Fibroblast of peridontal ligament (primary cell): Measurements from ENCODE around the gene TBX10.
A peak's percentile ranks its signal among the peaks of the same experiment; 100 is the strongest.
"Not testable (repeated sequence)": the region's sequence is repeated elsewhere in the genome, so short reads cannot be mapped to it uniquely, and the experiment has no call there.

Experiments used
- DNase-seq: peaks from one replicate; pipeline ENCODE4 v3.0.0-alpha.2; 2010; ENCODE audit errors: extremely low read depth

Gene TBX10

DNA sequence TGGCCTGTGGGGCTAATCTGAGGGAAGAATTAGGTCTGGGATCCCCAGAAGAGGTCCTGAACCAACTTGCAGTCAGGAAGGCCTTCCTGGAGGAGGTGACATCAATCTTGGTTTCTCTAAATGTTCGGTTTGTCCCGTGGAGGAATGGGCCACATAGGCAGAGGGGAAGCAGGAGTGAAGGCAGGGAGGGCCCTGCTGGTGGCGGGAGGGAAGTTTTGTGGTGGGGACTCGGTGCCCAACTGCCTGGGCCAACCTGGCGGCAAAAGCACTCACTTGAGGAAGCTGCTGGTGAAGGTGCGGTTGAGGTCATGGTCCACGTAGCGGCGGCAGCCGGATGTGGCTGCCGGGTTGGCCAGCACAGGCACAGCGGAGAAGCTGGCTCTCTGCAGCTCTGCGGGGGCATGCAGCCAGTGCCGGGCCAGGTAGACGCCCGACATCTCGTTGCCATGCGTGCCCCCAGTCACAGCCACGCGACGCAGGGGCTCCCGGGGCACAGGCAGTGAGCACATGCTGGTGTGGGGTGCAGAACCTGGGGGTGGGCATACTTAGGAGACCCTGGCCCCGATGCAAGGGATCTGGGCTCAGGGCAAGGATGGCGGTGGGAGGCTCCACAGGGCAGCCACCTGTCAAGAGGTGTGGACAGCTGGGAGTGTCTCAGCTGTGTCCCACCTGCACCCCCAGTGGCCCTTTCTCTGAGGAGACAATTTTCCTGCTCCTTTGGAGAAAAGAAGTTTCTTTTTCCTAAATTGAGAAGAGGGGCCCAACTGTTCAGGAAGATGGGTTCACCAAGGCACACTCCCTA lies 7.2 kb upstream of the TBX10 start:
- no peak for DNase-seq

DNA sequence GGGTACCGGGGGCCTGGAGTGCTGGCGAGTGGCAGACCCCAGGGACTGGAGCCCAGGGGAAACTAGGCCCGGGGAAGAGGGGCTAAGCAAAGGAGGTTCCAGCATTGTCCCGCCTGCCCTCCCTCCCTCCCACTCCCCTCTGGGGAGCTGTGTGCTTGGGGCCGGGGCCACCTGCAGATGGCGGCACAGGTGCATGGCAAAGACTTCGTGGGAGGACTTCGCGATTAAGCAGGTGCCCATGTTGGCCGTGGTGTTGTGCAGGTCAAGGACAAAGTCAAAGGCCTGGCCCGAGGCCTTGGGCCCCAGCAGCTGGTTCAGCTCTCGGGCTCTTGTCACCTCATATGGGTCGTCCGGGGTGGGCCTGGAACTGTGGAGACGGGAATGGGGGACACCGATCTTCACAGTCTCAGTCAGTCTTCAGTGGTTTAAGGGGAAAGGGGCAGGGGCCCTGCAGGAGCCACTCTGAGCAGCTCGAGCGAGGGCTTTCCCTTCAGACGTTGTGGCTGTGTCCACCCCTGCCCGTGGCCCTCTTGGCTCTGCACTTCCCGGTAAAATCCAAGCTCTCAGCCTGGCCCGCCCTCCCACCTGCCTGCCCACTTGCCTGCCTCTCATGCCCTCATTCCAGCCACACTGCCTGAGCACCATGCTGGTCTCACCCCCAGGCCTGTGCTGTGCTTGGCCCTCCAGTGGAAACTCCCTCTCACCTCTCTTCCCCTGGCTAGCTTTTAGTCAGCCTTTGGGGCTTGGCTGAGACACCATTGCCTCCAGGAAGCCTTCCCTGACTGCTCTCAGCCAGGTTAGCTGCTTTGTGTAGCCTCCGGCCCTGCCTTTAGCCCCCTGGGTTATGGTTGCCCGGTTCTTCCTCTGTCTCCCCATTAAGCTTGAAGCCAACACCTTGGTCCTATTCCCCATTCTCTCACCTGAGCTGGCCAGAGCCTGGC lies 6.2 kb upstream of the TBX10 start:
- no peak for DNase-seq

DNA sequence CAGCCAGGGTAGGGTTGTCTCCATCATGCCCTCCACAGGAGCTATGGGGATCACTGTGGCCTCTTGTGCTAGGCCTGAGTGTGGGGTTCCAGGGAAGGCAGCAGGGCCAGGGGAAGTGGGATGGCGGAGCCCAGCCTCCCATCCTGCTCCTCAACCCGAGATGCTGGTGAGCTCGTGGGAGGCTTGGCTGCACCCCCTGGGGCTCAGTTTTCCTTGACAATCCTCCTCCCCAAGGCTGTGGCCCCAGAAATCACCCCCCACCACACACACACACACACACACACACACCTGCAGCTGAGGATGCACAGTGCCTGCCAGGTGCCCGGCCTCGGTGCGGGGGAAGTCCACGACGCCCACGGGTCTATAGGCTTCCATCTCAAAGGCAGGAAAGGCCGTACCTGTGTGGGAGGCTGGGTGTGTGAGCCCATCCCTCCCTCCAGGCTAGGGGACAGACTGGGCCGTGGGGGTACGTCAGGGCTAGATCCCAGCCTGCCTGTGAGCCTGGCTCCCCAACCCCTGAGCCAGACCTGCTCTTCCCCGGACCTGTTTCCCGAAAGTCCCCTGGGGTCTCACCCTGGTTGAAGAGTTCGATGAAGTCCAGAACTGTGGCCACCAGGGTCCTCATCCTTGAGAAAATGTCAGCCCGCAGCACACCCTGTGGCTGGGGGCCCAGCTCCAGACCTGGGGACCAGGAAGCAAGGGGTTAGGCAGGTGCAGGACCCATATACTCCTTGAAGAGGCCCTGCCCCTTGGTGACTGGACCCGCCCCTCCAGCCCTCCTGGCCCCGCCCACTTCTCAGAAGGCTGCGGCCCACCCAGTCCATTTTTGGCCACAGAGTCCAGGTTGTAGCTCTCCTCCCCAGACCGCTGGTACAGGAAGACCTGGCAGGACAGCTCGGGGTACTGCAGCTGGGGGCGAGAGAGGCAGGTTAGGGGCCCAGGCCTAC lies 5.2 kb upstream of the TBX10 start:
- DNase-seq: no peak

DNA sequence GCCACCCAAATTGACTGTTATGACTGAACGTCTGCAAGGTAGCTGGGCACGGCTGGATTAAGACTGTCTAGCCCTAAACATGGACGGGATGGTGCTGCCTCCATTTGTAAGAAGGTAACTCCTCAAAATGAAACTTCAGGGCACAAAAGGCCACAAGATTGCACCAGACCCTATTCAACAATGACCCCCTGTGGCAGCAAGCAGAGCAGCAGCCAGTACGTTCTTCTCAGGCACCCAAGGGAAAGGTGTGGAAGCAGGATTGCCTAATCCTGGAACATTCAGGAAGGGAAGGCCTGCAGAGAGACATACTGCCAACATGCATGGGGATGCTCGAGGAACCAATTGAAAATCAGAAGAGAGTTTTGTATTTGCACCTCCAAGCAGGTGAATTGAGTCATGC lies 4.5 kb upstream of the TBX10 start:
- no peak for DNase-seq

DNA sequence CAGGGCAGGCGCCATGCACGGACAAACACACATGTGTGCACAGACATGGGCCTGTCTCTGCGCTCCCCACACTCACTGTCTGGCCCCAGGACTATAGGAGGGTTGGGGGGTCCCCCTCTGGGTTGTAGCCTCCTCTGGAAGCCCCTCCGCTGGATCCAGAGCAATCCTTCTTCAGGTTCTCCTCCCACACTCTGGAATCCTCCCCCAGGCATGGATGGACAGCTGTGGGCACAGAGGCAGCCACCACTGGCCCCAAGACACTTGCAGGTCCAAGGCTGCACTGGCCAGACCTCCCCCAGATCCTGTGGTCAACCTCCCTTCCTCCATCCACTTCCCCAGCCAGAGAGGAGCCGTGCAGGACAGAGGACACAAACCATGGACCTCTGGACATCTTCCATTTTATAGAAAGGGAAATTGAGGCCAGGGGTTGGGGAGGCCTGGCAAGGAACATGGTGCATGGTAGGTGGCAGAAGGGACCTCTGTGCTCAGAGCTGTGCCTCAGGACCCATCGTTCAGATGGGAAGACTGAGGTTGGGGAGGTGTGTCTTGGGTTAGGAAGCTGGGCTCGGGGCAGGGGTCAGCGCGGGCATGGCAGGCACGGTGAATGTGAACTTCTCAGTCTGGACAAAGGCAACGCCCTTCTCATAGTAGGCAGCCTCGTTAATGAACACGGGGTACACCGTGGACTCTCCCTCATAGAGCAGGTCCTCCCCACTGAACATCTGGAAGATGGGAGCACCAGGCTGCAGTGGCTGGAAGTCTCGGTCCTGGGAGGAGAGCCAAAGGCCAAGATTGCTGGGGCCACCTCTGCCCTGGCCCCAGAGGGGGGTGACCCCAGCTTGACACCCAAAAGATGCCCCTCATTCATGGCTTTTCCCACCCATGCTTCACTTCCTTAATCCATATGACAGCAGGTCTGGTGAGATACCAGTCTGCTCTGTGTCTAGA lies 2.9 kb upstream of the TBX10 start:
- no peak for DNase-seq

DNA sequence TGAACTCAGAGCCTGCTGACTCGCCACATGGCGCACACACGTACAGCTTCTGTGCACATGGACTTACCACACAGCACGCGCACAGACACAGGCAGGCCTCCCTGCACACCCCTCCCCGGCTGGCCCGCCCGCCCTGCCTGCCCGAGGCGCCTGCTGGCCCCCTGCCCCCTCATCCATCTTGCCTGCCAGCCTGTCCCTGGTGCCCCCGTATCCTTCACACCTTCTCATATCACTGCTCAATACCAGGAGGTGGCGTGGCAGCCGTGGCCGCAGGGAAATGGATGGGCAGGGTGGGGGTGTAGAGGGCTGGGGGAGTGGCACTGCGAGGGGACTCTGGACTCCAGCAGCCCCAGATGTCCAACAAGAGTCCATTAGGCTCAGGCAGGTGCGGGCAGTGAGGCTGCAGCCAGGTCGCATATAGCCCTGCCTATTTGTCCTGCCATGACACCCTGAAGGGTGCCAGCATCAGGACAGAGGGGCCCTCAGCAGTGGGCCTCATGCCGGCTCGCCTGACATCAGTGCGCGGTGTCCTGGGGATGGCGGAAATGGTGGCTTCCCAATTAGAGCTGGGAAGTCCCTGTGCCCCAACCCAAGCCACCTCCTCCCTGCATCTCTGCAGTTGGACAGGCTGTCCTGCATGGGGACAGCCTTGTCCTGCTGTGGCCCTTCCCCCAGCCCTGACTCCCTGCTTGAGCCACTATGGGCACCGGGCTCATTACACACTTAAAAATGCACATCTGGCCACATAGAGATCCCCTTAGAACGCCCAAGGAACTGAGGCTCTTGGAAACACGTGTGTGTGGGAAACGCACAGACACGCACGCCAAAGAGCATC lies 2.0 kb upstream of the TBX10 start:
- no peak for DNase-seq

DNA sequence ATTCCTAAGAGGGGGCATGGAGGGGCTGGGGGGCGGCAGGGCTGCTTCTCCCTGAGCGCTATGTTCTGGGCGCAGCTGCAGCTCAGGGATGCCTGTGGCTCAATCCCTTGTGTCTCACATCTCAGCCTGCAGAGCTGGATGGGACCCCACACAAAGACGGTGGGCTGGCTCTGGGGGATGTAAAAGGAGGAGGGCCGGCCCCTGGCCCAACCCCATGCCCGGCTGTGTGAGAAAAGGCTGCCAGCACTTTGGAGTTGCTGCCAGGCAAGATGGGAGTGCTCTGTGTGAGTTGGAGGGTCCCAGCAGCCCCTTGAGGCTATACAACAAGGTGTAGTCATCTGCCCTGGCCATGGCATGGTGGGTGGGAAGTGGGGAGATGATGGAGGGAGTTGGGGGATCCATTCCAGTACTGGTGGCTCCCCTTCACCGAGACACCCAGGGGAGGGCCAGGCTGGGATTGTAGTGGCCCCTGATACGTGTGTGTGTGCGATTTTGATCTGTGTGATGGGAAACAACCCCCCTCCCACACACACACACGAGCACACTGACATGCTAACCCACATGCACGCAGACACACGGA lies 1.3 kb upstream of the TBX10 start:
- no peak for DNase-seq

DNA sequence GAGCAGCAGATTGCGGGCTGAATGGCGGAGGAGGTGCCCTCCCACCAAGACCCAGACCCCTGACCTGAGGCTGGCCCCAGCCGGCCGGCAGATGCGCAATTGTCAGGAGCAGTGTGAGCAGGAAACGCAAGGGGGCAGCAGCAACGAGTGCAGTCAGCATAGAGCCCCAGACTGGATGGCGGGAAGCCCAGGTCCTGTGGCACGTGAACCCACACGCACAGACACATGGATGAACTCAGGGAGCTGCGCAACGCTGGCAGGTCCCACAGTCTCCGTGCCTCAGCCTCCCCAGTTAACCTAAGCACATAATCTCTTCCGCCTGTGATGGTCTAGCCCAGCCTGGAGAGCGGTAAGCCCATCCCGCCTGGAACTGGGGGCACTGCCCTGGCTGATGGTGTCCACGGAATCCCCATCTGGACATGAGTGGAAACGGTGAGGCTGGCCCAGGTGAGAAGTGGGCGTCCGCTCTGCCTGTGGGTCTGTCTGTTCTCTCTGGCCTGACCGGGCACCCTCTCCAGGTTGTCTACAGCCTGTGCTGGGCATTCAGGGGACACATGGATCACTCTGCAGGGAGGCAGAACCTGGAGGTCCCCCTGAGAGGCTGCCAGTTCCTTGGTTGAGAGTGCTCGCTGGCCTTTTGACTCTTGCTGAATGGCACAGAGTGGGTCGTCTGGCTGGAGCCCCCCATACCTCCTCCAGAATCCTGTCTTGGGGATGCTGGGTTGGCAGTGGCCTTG lies 626 bp upstream of the TBX10 start:
- DNase-seq: peak; percentile 39

DNA sequence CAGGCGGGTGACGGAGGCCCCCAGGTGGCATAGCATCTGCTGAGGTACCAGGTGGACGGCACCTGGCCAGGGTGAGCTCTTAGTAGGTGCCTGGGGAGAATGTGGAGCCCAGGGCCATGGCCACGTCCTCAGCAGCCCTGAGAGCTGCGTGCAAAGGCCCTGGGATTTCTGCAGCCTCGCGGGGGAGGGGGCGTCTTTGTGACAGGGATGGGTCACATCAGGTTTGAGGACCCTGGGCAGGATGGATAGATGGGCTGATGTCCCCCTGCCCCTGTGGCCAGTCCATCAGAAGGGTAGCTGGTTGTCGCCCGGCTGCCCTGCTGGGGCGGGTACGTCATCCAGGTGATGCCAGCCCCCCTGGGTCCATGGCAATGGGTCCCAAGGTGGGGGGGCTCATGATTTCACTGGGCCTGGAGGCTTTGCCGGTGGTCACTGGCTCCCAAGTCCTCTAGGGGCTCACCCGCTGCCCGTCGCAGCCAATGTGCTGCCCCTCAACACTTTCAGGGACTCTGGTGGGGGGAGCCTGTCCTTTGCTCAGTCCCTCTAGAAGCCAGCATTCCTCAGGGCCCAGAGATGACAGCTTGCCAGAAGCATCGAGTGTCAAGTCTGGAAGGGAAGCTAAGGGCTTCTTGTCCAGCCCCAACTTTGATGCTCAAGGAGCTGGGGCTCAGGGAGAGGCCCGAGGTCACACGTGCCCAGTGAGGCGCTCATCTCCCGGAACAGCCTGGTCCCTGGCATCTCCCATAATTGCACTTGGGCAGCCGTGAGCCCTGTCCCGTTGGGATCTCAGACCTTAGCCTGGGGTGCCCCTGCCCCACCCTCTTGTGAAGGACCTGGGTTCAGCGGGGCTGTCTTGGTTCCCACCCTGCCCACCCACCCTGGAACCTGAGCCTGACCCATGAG lies 777 bp downstream of the TBX10 start:
- DNase-seq: no peak

DNA sequence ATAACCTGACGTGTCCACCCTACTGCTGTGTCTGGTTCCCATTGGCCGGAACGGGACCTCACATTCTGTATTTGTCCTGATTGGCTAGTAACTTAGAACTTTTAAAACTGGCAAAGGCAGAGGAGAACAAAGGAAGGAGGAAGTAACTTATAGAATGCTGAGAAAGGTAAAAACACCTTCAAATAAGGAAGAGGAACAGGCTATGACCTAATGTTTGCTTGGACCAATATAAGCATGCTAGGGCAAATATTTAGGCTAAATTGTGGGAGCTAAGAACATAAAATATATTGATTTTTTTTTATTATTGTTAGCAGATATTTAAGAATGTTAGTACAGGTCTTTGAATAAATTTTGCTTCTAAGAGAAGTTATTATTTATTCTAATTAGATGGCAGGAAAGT lies 2.1 kb downstream of the TBX10 start:
- DNase-seq: not testable (repeated sequence)

DNA sequence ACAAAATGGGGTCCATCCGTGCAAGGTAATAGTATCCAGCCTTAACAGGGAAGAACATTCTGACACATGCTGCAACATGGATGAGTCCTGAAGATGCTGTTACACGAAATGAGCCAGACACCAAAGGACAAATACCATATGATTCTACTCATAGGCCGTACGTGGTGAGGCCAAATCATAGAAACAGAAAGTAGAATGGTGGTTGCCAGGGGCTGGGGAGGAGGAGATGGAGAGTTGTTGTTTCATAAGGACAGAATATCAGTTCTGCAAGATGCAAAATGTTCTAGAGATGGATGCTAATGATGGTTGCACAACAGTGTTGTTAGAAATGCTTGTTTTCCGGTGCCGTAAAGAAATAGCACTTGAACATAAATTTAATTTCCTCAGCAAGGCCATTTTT lies 2.6 kb downstream of the TBX10 start:
- DNase-seq: no peak

DNA sequence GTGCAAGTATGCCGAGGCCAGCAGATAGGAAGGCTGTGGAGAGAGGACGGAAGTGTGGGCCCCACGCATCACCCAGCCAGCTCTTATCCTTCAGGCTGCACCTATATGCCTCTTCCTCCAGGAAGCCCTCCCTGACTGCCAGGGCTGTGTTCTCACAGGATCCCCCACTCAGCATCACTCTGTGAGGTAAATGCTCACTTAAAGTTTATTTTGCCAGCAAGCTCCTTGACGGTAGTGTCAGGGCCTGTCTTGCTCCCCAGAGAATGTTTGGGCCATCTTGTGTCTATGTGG lies 4.4 kb downstream of the TBX10 start:
- DNase-seq: no peak

DNA sequence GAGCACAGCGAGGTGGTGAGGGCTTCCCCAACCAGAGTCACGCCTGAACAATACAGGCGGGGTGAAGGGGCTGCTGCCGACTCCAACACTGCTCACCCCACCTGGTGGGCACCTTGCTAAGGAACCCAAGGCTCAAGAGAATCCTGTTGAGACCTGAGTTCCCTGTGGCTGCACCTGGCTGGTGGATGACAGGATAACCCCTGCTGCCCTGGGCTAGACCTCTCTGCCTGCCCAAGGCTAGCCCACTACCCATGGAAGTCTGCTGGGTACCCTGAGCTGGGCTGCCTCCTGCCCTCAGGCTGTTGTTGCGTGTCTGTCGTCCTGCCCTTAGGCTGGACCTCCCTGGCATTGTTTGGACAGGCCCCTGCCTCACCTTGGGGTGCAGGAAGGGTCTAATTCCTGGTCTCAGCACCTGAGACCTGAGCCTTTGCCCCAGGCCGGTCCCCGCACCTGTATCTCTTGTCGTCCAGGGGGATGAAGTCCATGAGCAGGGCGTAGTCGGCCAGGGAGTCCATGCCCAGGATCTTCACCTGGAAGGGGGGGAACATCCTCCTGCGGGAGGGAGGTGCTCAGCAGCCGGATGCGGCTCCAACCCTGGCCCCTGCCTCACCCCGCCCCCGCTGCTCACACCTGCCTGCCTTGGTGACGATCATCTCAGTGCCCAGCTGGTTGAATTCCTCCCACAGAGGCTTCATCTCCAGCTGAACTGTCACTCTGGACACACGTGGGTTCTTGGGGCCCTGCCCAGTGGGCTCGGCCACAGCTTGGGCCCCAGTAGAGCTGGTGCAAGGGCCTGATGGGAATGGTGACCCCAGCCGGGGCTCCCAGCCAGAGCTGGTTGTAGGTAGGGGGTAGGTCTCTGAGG lies 5.0 kb downstream of the TBX10 start:
- DNase-seq: no peak

DNA sequence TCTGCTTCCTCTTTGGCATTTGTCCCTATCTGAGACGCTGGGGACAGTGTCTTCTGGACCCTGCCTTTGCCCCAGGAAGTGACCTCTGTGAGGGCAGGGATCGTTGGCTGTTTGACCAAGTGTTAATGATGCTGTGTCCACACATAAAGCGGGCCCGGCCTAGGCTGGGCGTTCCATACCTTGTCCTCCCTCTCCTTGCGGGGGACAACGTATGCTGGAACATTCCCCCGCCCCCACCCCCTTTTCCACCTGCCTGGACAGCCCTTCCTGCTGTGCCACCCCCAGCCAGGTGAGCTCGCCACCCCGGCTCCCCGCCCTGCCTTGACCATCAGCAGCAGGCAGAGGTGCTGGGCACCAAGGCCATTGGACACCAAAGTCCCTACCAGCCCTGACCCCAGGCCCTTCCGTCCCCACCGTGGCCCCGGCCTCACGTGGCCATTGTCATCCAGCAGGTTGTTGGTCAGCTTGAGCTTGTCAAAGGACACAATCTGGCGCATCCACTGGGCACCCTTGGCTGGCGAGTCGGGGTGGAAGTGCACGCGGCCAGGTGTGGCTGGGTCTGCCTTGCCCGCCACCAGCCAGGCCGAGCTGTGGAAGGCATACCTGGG lies 5.7 kb downstream of the TBX10 start:
- no peak for DNase-seq

DNA sequence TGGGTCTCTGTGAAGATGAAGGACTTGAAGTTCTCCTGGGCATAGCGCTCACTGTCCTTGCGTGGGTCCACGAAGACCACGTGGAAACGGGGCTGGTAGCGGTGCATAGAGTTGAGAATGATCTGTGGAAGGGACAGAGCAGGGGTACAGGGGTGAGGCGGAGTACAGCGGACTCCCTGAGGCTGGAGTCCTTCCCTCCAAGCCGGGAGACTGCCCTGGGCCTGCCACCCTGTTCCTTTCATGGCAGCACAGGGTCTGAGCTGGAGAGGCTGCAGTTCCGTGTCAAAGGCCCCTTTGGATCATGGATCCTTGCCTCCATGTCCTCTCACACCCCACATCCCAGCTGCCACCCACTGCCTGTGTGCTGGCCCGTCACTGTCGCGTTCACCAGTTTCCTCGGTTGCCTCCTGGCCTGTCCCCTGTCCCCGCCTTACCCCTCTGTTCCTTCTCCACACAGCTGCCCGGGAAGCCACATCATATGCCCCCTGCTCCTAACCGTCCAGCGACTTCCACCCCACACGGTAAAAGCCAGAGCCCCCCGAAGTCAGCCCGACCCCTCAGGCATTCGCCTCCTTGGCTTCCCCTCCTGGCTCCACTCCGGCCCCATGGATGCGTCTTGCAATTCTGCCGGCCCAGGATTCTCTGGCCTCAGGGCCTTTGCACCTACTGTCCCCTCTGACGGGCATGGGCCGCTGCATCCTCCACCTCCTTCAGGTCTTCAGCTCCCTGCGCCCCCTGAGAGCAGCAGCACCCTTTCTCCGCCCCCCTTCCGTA lies 6.4 kb downstream of the TBX10 start:
- DNase-seq: no peak
